ENCODE results near the gene ARMC2.

- TF ChIP-seq POLR2A (IDR thresholded peaks at IDR 0.05; ENCODE audit: control extremely low read depth in 1 of 2, low read depth in 2 of 2, low read length in 2 of 2) (no peak), CTCF (IDR thresholded peaks at IDR 0.05; ENCODE audit: control extremely low read depth in 1 of 3, insufficient read depth in 1 of 3, low read depth in 1 of 3, low read length in 3 of 3) (no peak), YY1 (IDR thresholded peaks at IDR 0.05; ENCODE audit: low read depth, low read length) (no peak), TAF1 (IDR thresholded peaks at IDR 0.05; ENCODE audit: low read depth, low read length) (no peak), CBX8 (IDR thresholded peaks at IDR 0.05; ENCODE audit: borderline replicate concordance, low read depth, low read length) (no peak), NRF1 (IDR thresholded peaks at IDR 0.05; ENCODE audit: low read depth, low read length) (no peak), EGR1 (IDR thresholded peaks at IDR 0.05; ENCODE audit: borderline replicate concordance, low read depth, low read length) (no peak), JUND (IDR thresholded peaks at IDR 0.05; ENCODE audit: low read length) (no peak), CEBPB (IDR thresholded peaks at IDR 0.05; ENCODE audit: low read depth, low read length) (no peak)
Observed at GRCh38 chr6:109007521-109007920, 159.3 kb downstream of the ARMC2 start.

Measured in H1 (cell line).